ENCODE results near the gene TGM2.

TGM2 gene

DNA sequence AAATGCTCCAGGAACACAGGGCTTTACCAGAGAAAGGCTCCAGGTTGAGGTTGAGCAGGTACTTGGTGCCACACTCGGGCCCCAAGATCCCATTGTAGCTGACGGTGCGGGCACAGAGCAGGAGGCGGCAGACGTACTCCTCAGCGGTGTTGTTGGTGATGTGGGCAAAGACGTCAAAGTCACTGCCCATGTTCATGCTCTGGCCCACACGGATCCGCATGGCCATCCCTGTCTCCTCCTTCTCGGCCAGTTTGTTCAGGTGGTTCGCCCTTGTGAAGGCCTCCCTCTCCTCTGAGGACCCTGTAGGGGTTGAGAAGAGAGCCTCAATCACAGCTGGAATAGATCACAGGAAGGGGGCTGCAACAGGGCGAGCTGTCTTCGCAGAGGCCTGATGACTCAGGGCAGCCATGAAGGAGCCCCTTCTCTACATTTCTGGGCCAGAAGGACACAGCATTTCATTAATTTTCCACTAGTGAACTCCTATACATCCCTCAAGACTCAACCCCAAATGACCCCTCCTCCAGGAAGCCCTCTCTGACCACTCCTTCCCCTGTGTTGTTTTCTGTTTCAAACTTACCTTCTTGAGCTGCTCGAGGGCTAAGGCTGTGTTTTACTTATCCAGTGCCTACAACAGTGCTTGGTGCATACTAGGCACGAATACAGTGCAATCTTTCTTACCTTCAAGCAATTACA lies 26.8 kb downstream of the TGM2 start:
- Mint-ChIP-seq H3K27me3 (peaks cover 7% of the 10 kb centered on the region), H3K9me3 (no peaks in the 10 kb centered on the region), H3K4me1 (peaks cover 12% of the 10 kb centered on the region), H3K27ac (no peak overlapping the region), H3K4me3 (no peak overlapping the region)
- ATAC-seq (no peak), DNase-seq (no peak)

DNA sequence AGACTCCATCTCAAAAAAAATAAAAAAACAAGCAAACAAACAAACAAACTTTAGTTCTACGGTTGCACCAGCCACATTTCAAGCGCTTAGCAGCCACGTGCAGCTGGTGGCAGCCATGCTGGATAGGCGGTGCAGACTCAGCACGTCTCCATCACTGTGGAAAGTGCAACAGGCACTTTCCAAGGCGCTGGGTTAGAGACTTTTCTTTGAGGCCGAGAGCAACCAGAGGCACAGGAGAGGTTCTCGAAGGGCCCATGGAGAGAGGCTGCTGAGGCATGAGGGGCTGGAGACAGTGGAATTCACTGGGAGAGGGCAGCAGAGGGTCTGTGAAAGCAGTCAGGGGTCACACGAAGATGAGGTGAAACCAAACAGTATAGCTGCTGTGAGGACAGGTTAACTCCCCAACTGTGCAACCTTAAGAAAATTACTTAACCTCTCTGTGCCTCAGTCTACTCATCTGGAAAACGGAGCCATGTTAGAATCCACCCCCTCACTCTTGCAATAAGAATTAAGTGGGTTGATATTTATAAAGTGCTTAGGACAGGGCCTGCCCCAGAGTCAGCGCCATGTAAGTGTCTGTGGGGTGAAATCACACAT lies 27.5 kb downstream of the TGM2 start:
- Mint-ChIP-seq H3K27me3 (peaks cover 7% of the 10 kb centered on the region), H3K27ac (no peak overlapping the region), H3K9me3 (no peaks in the 10 kb centered on the region), H3K4me1 (peaks cover 12% of the 10 kb centered on the region), H3K4me3 (no peak overlapping the region)
- no peak for DNase-seq
- ATAC-seq, result no peak

DNA sequence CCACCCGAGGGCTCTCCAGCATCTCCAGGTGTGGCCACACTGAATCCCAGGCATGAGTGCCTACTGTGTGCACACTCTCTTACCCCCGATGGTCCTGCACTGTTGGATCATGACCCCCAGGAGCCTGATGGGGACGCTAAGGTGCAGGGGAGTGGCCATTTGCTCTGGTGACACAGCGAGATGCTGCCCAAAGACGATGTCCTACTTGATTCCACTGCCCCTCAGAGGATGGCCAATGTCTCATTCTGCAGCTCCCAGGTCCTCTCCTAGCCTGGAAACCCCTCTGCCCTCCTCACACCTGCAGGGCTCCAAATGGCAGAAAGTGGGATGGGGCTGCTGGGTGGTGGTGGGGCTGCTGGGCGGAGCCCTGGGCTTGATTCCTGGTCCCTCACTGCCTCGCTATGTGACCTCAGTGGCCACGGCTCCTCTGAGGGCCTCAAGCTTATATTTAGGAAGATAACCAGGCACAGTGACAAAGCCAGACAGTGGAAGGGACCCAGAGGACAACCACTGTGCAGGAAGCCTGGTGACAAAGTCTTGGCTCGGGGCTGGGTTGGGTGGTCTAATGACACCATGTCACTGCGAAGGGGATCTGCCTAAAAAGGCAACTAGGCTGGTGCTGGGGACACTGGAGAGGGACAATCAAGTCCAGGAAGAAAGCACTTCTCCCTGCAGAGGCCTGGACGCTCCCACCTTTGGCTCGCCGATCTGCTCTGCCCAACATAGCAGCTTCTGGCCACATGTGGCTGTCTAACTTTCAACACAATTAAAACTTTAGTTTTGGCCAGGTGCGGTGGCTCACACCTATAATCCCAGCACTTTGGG lies 28.4 kb downstream of the TGM2 start:
- DNase-seq (no peak), ATAC-seq (no peak)
- H3K27ac Mint-ChIP-seq, result no peak overlapping the region
- no peaks in the 10 kb centered on the region for H3K9me3 Mint-ChIP-seq
- H3K27me3 Mint-ChIP-seq, result peaks cover 7% of the 10 kb centered on the region
- H3K4me1 Mint-ChIP-seq, result peaks cover 12% of the 10 kb centered on the region
- no peak overlapping the region for H3K4me3 Mint-ChIP-seq

DNA sequence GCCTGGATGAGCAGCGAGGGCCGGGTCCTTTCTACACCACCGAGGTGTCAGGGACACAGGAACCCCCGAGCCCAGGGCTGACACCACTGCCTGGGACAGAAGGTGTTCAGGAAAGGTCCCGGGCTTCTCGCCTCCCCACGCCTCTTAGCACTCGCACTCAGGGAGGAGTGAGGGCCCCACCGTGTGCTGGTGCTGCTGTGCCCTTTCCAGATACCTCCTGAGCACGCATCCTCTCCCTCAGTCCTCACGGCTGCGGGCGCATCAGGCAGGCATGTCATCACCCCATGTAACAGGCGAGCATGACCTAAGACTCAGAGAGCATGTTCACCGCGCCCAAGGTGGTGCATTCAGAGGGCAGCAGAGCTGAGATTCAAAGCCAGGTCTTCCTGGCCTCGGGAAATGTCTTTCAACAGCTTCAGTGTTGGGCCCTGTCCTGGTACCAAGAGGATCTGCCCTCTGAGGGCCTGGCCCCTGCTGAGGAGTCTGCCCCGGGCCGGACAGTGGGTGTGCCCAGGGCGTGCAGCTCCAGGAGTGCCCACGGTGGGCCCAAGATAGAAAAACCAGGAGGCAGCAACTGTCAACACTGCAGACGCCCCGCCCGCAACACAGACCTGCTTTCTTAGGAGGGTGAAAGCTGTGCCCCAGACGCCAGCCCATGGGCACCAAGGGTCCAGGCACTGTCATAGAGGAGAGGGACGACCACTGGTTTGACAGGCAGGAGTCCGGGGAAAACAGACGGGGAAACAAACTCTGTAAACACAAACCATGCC lies 29.2 kb downstream of the TGM2 start:
- H3K4me3 Mint-ChIP-seq, result no peak overlapping the region
- peaks cover 12% of the 10 kb centered on the region for H3K4me1 Mint-ChIP-seq
- no peaks in the 10 kb centered on the region for H3K9me3 Mint-ChIP-seq
- peaks cover 7% of the 10 kb centered on the region for H3K27me3 Mint-ChIP-seq
- DNase-seq (no peak), ATAC-seq (peak; percentile 23)
- peak overlapping the region in 1 of 2 donors; percentile 19 for H3K27ac Mint-ChIP-seq

DNA sequence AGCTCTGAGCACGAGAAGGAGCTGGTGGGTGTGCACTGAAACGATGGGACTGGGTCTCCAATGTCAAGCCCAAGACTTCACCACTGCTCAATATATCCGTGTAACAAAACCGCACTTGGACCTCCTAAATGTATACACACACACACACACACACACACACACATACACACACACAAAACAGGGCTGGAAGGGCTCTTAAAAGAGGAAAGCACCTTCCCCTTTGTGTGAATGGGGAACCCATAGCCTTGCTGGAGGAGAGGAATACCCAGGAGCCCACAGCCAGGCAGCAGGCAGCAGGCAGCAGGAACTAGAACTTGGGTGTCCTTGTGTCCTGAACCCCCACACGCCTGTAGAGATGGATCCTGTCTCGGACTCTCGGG lies 29.8 kb downstream of the TGM2 start:
- peak overlapping the region in 1 of 2 donors; percentile 19 for H3K27ac Mint-ChIP-seq
- H3K4me1 Mint-ChIP-seq, result peaks cover 12% of the 10 kb centered on the region
- no peak for ATAC-seq
- no peak overlapping the region for H3K4me3 Mint-ChIP-seq
- no peaks in the 10 kb centered on the region for H3K9me3 Mint-ChIP-seq
- DNase-seq, result no peak
- peaks cover 7% of the 10 kb centered on the region for H3K27me3 Mint-ChIP-seq

DNA sequence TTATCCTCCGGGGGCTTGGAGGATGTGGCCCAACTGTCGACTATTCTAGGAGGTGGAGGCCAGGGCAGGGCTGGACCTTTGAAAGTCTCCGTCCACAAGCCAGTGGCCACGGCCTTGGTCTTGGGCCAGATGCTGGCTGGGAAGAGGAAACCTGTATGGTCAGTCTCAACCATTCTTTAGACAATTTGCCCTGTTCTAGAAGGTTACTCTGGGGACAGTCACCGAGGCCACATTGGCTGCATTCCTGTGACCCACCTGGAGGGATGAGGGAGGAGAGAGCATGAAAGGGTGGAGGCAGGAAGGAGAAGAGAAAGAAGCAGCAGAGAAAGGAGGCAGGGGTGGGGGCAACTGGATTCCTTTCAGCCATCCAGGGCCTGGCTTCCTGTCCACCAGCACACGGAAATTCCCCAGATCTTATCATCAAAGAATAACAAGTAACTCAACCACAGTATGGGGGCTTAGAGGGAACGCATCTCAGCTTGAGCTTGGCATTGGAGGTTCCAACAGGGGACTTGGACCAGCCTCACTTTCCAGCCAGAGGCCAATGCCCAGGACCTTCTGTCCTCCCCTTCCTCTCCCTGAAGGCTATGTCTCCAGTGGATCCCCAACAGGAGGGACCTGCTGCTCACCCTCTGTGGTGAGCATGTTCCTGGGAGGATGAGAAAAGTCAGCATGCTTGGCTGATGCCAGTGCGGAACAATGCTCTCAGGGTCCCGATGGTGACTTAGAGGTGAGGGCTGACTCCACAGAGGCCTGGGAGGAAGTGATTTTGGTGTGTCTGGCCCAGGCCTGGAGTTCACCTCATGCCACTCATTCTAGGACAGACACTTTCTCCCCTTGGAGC lies 30.4 kb downstream of the TGM2 start:
- no peak for ATAC-seq
- Mint-ChIP-seq H3K4me3 (no peak overlapping the region), H3K9me3 (no peaks in the 10 kb centered on the region), H3K4me1 (peaks cover 12% of the 10 kb centered on the region), H3K27me3 (peaks cover 7% of the 10 kb centered on the region), H3K27ac (no peak overlapping the region)
- no peak for DNase-seq

DNA sequence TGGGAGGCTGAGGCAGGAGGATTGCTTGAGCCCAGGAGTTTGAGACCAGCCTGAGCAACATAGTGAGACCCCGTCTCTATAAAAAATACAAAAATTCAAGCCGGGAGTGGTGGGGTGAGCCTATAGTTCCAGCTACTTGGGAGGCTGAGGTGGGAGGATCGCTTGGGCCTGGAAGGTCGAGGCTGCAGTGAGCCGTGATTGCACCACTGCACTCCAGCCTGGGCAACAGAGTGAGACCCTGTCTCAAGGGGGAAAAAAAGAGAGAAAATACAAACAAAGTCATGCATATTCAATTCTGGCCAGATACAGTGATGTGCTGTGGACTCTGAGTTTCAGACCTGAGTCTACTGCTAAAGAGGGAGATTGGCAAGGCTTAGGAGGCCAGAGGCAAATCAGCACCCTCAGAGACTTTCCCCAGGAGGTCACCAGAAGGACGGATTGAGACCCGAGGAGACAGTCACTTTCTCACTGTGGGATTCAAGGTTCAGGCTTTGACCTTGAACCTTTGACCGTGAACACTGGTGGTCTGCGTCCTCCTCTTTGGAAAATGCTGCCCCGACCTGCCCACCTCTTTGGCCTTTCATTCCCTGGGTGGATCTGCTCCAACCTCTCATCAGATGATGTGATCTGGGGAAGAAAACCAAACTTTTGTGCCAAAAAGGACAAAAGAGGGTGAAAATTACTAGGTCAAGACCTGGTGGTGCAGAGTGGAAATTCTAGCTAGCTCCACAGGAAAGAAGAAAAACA lies 31.2 kb downstream of the TGM2 start:
- H3K27ac Mint-ChIP-seq, result no peak overlapping the region
- H3K9me3 Mint-ChIP-seq, result no peaks in the 10 kb centered on the region
- H3K4me1 Mint-ChIP-seq, result peaks cover 12% of the 10 kb centered on the region
- no peak overlapping the region for H3K4me3 Mint-ChIP-seq
- peaks cover 7% of the 10 kb centered on the region for H3K27me3 Mint-ChIP-seq
- DNase-seq (no peak), ATAC-seq (no peak)

DNA sequence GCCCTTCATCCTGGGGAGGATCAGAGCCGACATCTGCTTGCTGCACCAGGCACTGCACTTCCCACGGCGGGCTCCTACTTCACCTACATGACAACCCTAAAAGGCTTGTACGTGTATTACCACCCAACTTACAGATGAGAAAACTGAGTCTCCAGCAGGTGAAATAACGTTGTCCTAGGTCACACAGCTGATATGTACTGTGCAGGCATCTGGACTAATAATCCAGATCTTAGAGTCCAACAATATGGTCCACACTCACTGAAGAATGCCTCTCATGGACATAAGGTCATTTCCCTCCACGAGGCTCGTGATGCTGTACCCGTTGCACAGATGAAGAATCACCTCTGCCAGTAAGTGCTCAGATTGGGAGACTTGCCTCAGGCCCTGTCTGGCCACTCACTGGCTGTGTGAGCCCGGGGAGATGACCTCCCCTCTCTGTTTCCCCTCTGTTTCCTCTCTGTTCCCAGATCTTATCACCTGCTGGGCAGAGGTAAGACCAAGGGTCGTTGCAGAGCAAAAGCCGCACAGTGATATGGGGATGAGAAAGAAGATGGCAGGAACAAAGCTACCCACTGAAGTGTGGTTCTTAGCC lies 32.1 kb downstream of the TGM2 start:
- peaks cover 7% of the 10 kb centered on the region for H3K27me3 Mint-ChIP-seq
- H3K9me3 Mint-ChIP-seq, result no peaks in the 10 kb centered on the region
- H3K27ac Mint-ChIP-seq, result no peak overlapping the region
- no peak overlapping the region for H3K4me3 Mint-ChIP-seq
- H3K4me1 Mint-ChIP-seq, result peaks cover 12% of the 10 kb centered on the region
- no peak for DNase-seq
- no peak for ATAC-seq

DNA sequence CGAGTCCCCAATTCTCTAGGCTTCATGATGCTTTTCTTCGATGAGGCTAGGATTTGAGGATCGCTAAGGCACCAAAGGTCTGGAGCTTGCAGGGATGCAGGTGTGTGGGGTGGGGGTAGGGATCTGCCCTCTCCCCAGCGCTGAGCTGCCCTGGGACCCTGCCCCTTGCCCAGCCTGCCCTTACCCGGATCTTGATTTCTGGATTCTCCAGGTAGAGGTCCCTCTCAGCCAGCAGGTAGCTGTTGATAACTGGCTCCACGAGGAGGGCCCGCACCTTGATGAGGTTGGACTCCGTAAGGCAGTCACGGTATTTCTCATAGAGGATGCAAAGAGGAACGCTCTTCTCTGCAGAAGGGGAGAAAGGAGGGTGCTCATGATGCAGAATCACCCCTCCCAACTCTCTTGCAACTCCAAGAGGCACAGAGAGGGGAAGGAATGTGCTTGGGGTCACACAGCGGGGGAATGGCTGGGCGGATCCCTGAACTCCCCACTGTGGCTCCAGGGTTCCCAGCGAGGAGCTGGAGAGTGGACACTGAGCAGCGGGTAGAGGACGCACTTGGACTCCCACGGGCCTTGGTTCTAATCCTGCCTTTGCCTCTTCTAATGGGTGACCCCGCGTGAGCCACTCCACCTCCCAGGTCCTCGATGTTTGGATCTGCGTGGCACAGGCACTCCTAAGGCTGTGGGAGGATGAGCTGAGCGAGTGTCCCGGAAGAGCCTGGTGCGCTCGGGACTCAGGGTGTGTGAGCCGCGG lies 32.7 kb downstream of the TGM2 start:
- no peak for ATAC-seq
- Mint-ChIP-seq H3K27me3 (peaks cover 7% of the 10 kb centered on the region), H3K4me3 (no peak overlapping the region), H3K4me1 (peaks cover 12% of the 10 kb centered on the region), H3K27ac (peak overlapping the region in 1 of 2 donors; percentile 67), H3K9me3 (no peaks in the 10 kb centered on the region)
- no peak for DNase-seq

DNA sequence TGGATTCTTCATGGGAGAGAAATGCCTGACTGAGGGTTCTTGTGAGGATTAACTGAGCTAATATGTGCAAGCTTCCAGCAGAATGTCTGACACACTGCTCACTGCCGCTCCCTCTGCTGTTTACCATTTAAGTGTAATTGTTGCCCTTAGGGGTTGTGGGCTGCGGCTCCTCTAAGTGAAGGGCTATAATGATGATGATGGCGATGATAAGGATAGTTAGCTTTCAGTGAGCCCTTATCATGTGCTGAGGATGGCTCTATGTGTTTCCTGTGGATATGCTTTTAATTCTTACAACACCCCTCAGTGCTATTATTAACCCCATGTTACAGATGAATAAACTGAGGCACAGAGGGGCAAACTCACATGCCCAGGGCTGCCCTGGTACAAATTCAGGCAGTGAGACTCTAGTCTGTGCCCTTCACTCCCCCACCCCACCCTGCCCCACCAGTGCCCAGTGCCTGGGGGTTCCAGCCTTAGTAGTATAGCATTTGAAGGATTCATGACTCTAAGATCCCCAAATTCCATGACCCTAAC lies 33.4 kb downstream of the TGM2 start:
- Mint-ChIP-seq H3K9me3 (no peaks in the 10 kb centered on the region), H3K27me3 (peaks cover 7% of the 10 kb centered on the region), H3K4me3 (no peak overlapping the region), H3K27ac (peak overlapping the region in 1 of 2 donors; percentile 67), H3K4me1 (peaks cover 12% of the 10 kb centered on the region)
- ATAC-seq (no peak), DNase-seq (no peak)

DNA sequence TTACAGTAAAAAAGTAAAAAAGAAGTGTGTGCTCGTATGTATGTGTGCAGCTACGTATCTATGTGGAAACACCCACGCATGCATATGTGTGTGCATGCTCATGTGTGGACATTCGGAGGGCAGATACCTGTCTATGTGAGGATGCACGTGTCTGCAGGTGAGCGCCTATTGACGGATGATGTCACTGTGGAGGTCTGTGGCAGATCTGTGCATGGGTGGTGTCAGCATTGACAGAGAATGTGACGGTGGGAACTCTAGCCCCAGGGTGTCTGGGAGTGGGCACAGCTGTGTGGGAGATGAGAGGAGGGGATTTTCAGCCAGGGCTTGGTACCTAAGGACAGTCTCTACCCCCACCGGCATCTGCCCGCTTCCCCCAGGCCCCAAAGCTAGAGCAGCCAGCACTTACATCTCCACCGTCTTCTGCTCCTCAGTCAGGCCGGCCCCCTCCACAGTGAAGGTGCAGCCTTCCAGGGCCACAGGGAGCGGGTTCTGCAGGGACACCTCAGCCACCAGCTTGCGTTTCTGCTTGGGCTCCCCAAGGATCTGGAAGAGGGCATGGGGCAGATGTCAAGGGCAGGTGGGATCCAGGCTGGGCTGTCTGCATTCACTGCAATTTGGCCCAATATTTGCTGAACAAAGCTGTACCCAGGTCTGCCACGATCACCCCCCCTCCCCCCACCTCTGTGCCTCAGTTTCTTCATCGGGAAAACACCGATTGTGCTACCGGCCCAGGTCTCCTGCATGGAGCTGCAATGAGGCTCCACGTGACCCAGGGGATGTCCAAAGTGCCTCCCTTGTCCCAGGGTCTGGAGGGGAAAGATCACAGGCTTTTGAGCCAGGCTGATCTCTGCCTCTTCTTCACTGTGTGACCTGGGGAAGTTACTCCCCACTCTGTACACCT lies 34.1 kb downstream of the TGM2 start:
- Mint-ChIP-seq H3K4me1 (peaks cover 12% of the 10 kb centered on the region), H3K27me3 (peaks cover 7% of the 10 kb centered on the region), H3K9me3 (no peaks in the 10 kb centered on the region), H3K27ac (no peak overlapping the region), H3K4me3 (no peak overlapping the region)
- no peak for ATAC-seq
- DNase-seq, result no peak

DNA sequence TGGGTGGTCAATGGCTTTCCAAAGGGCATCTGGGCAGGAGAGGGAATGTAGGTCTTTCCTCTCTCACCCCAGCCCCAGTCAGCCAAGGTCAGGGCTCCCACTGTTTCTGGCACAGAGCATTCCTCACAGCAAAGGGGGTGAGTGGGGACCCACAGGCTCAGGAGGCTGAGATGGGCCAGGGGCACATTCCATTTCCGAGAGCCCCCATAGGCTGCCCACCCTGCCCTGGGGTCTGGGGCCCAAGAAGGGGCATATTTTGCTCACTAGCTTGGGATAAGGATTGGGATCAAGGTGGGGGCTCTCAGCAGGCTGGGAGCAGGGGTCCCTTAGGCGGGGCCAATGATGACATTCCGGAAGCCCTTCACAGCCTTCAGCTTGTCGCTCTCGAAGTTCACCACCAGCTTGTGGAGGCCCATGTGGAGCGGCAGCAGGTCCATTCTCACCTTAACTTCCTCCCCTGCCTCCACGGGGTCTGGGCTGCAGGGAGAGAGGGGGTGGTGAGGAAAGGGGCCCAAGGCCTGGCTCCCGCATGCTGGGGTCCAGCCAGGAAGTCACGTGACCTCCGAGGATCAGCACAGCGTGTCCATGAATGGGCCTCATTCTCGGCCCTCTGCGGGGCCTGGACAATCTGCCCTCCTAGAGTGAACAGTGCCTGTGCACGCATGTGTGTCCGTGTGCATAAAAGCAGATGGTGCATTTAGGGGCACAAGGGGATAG lies 35.0 kb downstream of the TGM2 start:
- Mint-ChIP-seq H3K27ac (no peak overlapping the region), H3K4me1 (peaks cover 9% of the 10 kb centered on the region), H3K27me3 (peaks cover 7% of the 10 kb centered on the region), H3K4me3 (no peak overlapping the region), H3K9me3 (no peaks in the 10 kb centered on the region)
- ATAC-seq (no peak), DNase-seq (no peak)
